ENCODE results near the gene ZNF106. TPM values are rescaled to one million over a fixed set of nuclear protein-coding genes. Genes with fewer than 3 reads are reported as not detected.

ZNF106 gene
- total and polyA plus RNA-seq, 2 donors: 8.6 to 23.7 TPM

DNA sequence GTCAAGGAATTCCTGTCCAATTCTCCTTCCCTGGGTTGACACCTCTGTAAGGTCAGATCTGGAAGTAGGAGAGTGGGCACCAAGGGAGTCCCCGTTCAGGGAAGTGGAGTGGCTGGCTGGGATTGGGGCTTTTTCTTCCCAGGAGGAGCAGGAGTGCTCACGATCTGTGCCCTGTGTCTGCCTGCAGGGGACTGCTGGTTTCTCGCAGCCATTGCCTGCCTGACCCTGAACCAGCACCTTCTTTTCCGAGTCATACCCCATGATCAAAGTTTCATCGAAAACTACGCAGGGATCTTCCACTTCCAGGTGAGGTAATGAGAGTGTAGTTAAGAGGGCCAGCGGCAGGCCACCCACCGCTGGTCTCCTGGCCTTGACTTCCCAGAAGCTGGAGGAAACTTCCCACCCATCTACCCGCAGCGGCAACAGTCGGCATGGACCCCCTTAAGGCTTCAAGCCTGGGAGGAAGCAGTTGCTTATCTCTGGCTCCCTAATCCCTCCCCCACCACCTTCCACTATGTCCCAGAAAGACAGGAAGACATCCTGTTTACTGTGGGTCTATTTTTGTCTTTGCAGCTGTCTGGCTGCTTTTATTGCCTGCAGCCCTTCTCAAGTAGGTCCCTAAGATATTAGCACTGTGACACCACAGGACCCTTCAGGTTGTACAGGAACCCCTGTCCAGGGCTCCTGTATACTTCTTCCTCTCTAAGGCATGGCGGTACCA lies 104.8 kb downstream of the ZNF106 start:
- peaks cover 0 to 15% of the 10 kb centered on the region in 2 donors for H3K4me1 ChIP-seq (ENCODE audit: control insufficient read depth in 2 of 2, insufficient read depth in 2 of 2, low read length in 2 of 2)
- WGBS: 81% methylated on average over 12 of the region's 12 CpGs
- H3K9me3 ChIP-seq (ENCODE audit: control insufficient read depth in 2 of 2, insufficient read depth in 1 of 2, low read length in 1 of 2): no peaks in the 10 kb centered on the region
- H3K27ac ChIP-seq (ENCODE audit: low read depth in 1 of 2, low read length in 1 of 2): no peak overlapping the region
- DNase-seq (ENCODE audit: low read depth in 6 of 9, low spot score in 9 of 9): peak in 3 of 9 donors; percentile 16 to 27 (median 19)
- no peaks in the 10 kb centered on the region for H3K27me3 ChIP-seq (ENCODE audit: control insufficient read depth in 2 of 2, insufficient read depth in 1 of 2, low read length in 1 of 2)
- no peaks in the 10 kb centered on the region for H3K36me3 ChIP-seq (ENCODE audit: control insufficient read depth in 2 of 2, insufficient read depth in 2 of 2, low read length in 1 of 2)
- H3K4me3 ChIP-seq (ENCODE audit: low read length in 2 of 2): no peak overlapping the region

DNA sequence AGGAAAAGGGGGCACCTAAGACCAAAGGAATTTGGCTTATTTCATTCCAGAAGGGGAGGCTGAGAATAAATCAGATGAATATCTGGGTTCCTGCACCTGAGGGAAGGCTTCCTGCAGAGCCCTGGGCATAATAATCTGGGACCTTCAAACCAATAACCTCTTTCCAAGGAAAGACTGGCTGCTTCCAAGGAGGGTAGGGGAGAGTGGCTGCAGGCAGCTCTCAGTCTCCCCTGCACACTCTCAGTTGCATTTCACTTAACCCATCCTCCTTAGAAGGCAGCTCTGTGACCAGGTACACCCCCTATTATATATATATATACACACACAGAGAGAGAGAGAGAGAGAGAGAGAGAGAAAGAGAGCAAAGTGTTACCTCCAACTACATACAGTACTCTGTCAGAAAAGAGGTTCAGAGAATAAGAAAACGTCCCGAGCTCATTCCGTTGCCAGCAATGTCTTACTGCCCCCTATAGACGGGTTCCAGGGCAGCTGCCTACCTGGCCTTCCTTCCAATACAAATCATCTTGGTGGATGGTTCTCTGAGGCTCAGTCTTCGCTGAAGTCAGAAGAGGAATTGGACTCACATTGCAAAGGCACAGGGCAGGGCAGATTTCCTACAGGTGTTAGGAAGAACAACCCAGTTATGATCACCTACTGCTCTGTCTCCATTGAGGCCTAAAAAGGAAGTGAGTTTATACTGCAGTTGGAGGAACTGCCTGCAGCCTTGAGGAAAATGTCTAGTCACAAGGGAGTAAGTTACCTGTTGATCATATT lies 105.5 kb downstream of the ZNF106 start:
- Histone ChIP-seq H3K36me3 (ENCODE audit: control insufficient read depth in 2 of 2, insufficient read depth in 2 of 2, low read length in 1 of 2) (no peaks in the 10 kb centered on the region), H3K4me3 (ENCODE audit: low read length in 2 of 2) (no peak overlapping the region), H3K9me3 (ENCODE audit: control insufficient read depth in 2 of 2, insufficient read depth in 1 of 2, low read length in 1 of 2) (no peaks in the 10 kb centered on the region), H3K27me3 (ENCODE audit: control insufficient read depth in 2 of 2, insufficient read depth in 1 of 2, low read length in 1 of 2) (no peaks in the 10 kb centered on the region), H3K27ac (ENCODE audit: low read depth in 1 of 2, low read length in 1 of 2) (peak overlapping the region in 1 of 2 donors; percentile 4), H3K4me1 (ENCODE audit: control insufficient read depth in 2 of 2, insufficient read depth in 2 of 2, low read length in 2 of 2) (peaks cover 0 to 15% of the 10 kb centered on the region in 2 donors)
- WGBS: 66% methylated on average over 5 of the region's 5 CpGs
- DNase-seq (ENCODE audit: low read depth in 6 of 9, low spot score in 9 of 9): peak in 7 of 9 donors; percentile 29 to 69 (median 40)

DNA sequence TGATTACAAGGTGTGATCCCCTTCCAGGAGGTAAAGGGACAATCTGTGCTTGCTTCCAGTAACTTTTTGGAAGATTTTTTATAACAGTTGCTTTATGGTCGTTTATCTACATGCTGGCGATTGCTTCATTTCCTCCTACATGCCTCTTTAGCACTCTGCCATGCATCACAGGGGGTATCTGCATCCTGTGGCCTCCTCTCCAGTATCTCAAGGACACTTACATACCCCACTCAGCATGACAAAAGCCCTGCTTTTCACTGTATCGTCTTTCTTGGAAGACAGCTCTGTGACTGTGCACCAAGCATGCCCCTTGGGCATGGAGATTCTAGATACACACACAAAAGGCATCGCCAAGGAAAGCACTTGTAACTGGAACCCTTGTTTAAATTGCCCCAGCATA lies 106.3 kb downstream of the ZNF106 start:
- WGBS: 82% methylated on average over 4 of the region's 4 CpGs
- no peak overlapping the region for H3K4me3 ChIP-seq (ENCODE audit: low read length in 2 of 2)
- peaks cover 0 to 15% of the 10 kb centered on the region in 2 donors for H3K4me1 ChIP-seq (ENCODE audit: control insufficient read depth in 2 of 2, insufficient read depth in 2 of 2, low read length in 2 of 2)
- no peaks in the 10 kb centered on the region for H3K9me3 ChIP-seq (ENCODE audit: control insufficient read depth in 2 of 2, insufficient read depth in 1 of 2, low read length in 1 of 2)
- H3K27ac ChIP-seq (ENCODE audit: low read depth in 1 of 2, low read length in 1 of 2): no peak overlapping the region
- no peaks in the 10 kb centered on the region for H3K27me3 ChIP-seq (ENCODE audit: control insufficient read depth in 2 of 2, insufficient read depth in 1 of 2, low read length in 1 of 2)
- no peak for DNase-seq (ENCODE audit: low read depth in 6 of 9, low spot score in 9 of 9)
- H3K36me3 ChIP-seq (ENCODE audit: control insufficient read depth in 2 of 2, insufficient read depth in 2 of 2, low read length in 1 of 2): no peaks in the 10 kb centered on the region

- 97% methylated on average over 8 of the region's 8 CpGs for WGBS
- H3K36me3 ChIP-seq (ENCODE audit: control insufficient read depth in 2 of 2, insufficient read depth in 2 of 2, low read length in 1 of 2): no peaks in the 10 kb centered on the region
- DNase-seq (ENCODE audit: low read depth in 6 of 9, low spot score in 9 of 9): no peak
- H3K27ac ChIP-seq (ENCODE audit: low read depth in 1 of 2, low read length in 1 of 2): no peak overlapping the region
- H3K9me3 ChIP-seq (ENCODE audit: control insufficient read depth in 2 of 2, insufficient read depth in 1 of 2, low read length in 1 of 2): peaks cover 0 to 3% of the 10 kb centered on the region in 2 donors
- no peak overlapping the region for H3K4me3 ChIP-seq (ENCODE audit: low read length in 2 of 2)
- no peaks in the 10 kb centered on the region for H3K4me1 ChIP-seq (ENCODE audit: control insufficient read depth in 2 of 2, insufficient read depth in 2 of 2, low read length in 2 of 2)
- no peaks in the 10 kb centered on the region for H3K27me3 ChIP-seq (ENCODE audit: control insufficient read depth in 2 of 2, insufficient read depth in 1 of 2, low read length in 1 of 2)
Measured at GRCh38 chr15:42378011-42378410, 112.9 kb downstream of the ZNF106 start.

DNA sequence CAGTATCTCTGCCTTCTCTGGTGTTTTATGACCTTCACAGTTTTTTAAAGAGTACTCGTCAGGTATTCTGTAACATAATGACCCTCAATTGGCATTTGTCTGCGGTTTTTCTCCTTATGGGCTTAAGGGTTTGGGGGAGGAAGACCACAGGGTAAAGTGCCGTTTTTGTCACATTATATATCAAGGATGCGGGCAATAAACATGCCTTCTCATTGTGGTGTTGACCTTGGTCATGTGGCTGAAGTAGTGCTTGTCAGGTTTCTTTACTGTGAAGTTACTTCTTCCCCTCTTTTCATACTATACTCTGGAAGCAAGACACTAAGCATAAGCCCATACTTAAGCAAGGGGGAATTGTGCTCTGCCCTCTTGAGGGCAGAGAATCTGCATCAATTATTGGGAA lies 115.0 kb downstream of the ZNF106 start:
- WGBS: 69% methylated on average over 4 of the region's 4 CpGs
- Histone ChIP-seq H3K27ac (ENCODE audit: low read depth in 1 of 2, low read length in 1 of 2) (no peak overlapping the region), H3K9me3 (ENCODE audit: control insufficient read depth in 2 of 2, insufficient read depth in 1 of 2, low read length in 1 of 2) (peaks cover 0 to 3% of the 10 kb centered on the region in 2 donors), H3K4me3 (ENCODE audit: low read length in 2 of 2) (no peak overlapping the region), H3K4me1 (ENCODE audit: control insufficient read depth in 2 of 2, insufficient read depth in 2 of 2, low read length in 2 of 2) (no peaks in the 10 kb centered on the region), H3K27me3 (ENCODE audit: control insufficient read depth in 2 of 2, insufficient read depth in 1 of 2, low read length in 1 of 2) (no peaks in the 10 kb centered on the region), H3K36me3 (ENCODE audit: control insufficient read depth in 2 of 2, insufficient read depth in 2 of 2, low read length in 1 of 2) (no peaks in the 10 kb centered on the region)
- DNase-seq (ENCODE audit: low read depth in 6 of 9, low spot score in 9 of 9): no peak

- Histone ChIP-seq H3K36me3 (ENCODE audit: control insufficient read depth in 2 of 2, insufficient read depth in 2 of 2, low read length in 1 of 2) (no peaks in the 10 kb centered on the region), H3K27me3 (ENCODE audit: control insufficient read depth in 2 of 2, insufficient read depth in 1 of 2, low read length in 1 of 2) (no peaks in the 10 kb centered on the region), H3K9me3 (ENCODE audit: control insufficient read depth in 2 of 2, insufficient read depth in 1 of 2, low read length in 1 of 2) (peaks cover 0 to 3% of the 10 kb centered on the region in 2 donors), H3K27ac (ENCODE audit: low read depth in 1 of 2, low read length in 1 of 2) (no peak overlapping the region), H3K4me1 (ENCODE audit: control insufficient read depth in 2 of 2, insufficient read depth in 2 of 2, low read length in 2 of 2) (no peaks in the 10 kb centered on the region), H3K4me3 (ENCODE audit: low read length in 2 of 2) (no peak overlapping the region)
- DNase-seq (ENCODE audit: low read depth in 6 of 9, low spot score in 9 of 9): no peak
- 98% methylated on average over 5 of the region's 5 CpGs for WGBS
Measured at GRCh38 chr15:42375252-42375651, 115.7 kb downstream of the ZNF106 start.

- H3K27me3 ChIP-seq (ENCODE audit: control insufficient read depth in 2 of 2, insufficient read depth in 1 of 2, low read length in 1 of 2): no peaks in the 10 kb centered on the region
- no peak overlapping the region for H3K4me3 ChIP-seq (ENCODE audit: low read length in 2 of 2)
- no peak for DNase-seq (ENCODE audit: low read depth in 6 of 9, low spot score in 9 of 9)
- no peaks in the 10 kb centered on the region for H3K36me3 ChIP-seq (ENCODE audit: control insufficient read depth in 2 of 2, insufficient read depth in 2 of 2, low read length in 1 of 2)
- WGBS: 93% methylated on average over 1 of the region's 1 CpG
- no peak overlapping the region for H3K27ac ChIP-seq (ENCODE audit: low read depth in 1 of 2, low read length in 1 of 2)
- H3K4me1 ChIP-seq (ENCODE audit: control insufficient read depth in 2 of 2, insufficient read depth in 2 of 2, low read length in 2 of 2): no peaks in the 10 kb centered on the region
- peaks cover 0 to 3% of the 10 kb centered on the region in 2 donors for H3K9me3 ChIP-seq (ENCODE audit: control insufficient read depth in 2 of 2, insufficient read depth in 1 of 2, low read length in 1 of 2)
Measured at GRCh38 chr15:42374810-42375209, 116.1 kb downstream of the ZNF106 start.

DNA sequence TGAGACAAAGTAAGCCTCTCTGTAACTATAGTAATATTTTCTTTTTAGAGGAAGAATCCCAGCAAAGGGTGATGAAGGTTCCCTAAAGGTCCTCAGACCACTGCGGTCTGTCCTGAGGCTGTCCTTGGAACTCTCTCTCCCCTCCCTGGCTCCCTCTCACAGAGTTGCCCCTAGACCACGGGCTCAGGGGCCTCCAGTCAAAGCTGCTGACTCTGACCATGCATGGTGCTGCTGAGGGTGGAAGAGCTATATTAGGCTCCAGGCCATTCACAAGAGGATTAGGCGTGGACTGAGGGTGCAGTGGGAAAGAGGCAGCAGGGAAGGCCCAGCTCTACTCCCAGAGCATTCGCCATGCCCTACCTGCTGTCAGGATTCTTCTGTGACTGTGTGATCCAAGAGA lies 117.0 kb downstream of the ZNF106 start:
- no peaks in the 10 kb centered on the region for H3K4me1 ChIP-seq (ENCODE audit: control insufficient read depth in 2 of 2, insufficient read depth in 2 of 2, low read length in 2 of 2)
- WGBS: 82% methylated on average over 4 of the region's 4 CpGs
- H3K27me3 ChIP-seq (ENCODE audit: control insufficient read depth in 2 of 2, insufficient read depth in 1 of 2, low read length in 1 of 2): no peaks in the 10 kb centered on the region
- no peak overlapping the region for H3K4me3 ChIP-seq (ENCODE audit: low read length in 2 of 2)
- peaks cover 0 to 3% of the 10 kb centered on the region in 2 donors for H3K9me3 ChIP-seq (ENCODE audit: control insufficient read depth in 2 of 2, insufficient read depth in 1 of 2, low read length in 1 of 2)
- no peak for DNase-seq (ENCODE audit: low read depth in 6 of 9, low spot score in 9 of 9)
- H3K27ac ChIP-seq (ENCODE audit: low read depth in 1 of 2, low read length in 1 of 2): no peak overlapping the region
- H3K36me3 ChIP-seq (ENCODE audit: control insufficient read depth in 2 of 2, insufficient read depth in 2 of 2, low read length in 1 of 2): no peaks in the 10 kb centered on the region

- DNase-seq (ENCODE audit: low read depth in 6 of 9, low spot score in 9 of 9): no peak
- Histone ChIP-seq H3K4me1 (ENCODE audit: control insufficient read depth in 2 of 2, insufficient read depth in 2 of 2, low read length in 2 of 2) (no peaks in the 10 kb centered on the region), H3K4me3 (ENCODE audit: low read length in 2 of 2) (no peak overlapping the region), H3K27me3 (ENCODE audit: control insufficient read depth in 2 of 2, insufficient read depth in 1 of 2, low read length in 1 of 2) (no peaks in the 10 kb centered on the region), H3K9me3 (ENCODE audit: control insufficient read depth in 2 of 2, insufficient read depth in 1 of 2, low read length in 1 of 2) (peaks cover 0 to 3% of the 10 kb centered on the region in 2 donors), H3K36me3 (ENCODE audit: control insufficient read depth in 2 of 2, insufficient read depth in 2 of 2, low read length in 1 of 2) (no peaks in the 10 kb centered on the region), H3K27ac (ENCODE audit: low read depth in 1 of 2, low read length in 1 of 2) (no peak overlapping the region)
- WGBS: 98% methylated on average over 1 of the region's 1 CpG
Measured at GRCh38 chr15:42373274-42373673, 117.7 kb downstream of the ZNF106 start.
